ENCODE measurements around the gene METTL18. TPM values are rescaled to one million over a fixed set of nuclear protein-coding genes. Genes with fewer than 3 reads are reported as not detected.

The METTL18 gene
- total RNA-seq, 1 donor from 2014 or later = 24.2 TPM

- H3K27ac ChIP-seq = no peak overlapping the region
- H3K9ac ChIP-seq = no peak overlapping the region
- no peak overlapping the region for H3K4me3 Mint-ChIP-seq
These were observed 48.2 kb downstream of the METTL18 start for GRCh38 chr1:169746550-169746949.

DNA sequence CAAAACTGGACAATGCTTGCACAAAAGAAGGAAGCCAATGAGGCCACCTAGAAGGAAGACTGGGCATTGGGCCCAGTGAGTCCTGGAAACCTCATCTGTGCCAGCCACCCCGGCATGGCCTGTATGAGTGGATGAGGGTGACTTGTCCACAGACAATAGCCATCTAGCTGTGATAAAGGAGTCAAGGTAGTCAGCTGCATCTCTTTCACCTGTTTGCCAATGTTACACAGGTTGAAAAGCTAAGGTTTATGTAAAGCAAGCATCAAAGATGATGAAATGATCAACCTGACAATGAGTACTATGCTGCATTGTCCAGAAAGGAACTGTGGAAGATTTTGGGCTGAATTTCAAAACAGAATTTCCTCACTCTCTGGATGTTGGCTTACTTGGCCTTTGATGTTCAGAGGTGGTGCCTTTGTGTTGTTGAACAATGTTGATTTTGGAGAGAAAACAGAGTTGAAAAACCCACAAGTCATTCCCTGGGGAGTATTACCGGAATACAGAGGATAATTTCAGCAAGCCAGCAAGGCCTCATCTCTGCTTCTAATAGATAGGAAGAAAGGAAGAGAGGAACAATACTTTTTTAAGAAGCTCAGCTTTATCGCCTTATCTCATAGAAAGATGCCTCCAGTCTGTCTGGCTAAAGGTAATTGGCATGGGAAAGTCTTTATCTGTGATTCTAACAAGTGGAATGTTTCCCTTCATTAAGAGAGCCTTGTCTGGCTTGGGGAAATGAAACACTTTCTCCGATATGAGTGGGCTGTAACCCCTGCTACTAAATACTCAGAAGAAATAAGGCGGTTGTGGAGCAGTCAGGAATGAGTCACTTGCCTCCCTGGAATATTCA lies 49.5 kb downstream of the METTL18 start:
- no peaks in the 10 kb centered on the region for H3K9me3 Mint-ChIP-seq
- no peaks in the 10 kb centered on the region for H3K36me3 ChIP-seq
- no peak overlapping the region for H2AFZ ChIP-seq (replicated peaks)
- H3K27me3 Mint-ChIP-seq (ENCODE audit: insufficient read depth, low read depth) = no peaks in the 10 kb centered on the region
- no peak overlapping the region for H3K4me3 Mint-ChIP-seq
- no peaks in the 10 kb centered on the region for H3K79me2 ChIP-seq (ENCODE audit: low read depth)
- no peaks in the 10 kb centered on the region for H3K9me3 ChIP-seq (ENCODE audit: low read depth)
- H3K27ac Mint-ChIP-seq = no peak overlapping the region
- H3K4me2 ChIP-seq = no peak overlapping the region
- no peak overlapping the region for H3K4me3 ChIP-seq
- H3K4me1 Mint-ChIP-seq = peaks cover 3% of the 10 kb centered on the region
- TF ChIP-seq EZH2phosphoT487 (IDR thresholded peaks at IDR 0.05) = no peak
- H4K20me1 ChIP-seq (ENCODE audit: low read depth) = no peaks in the 10 kb centered on the region
- H3K36me3 Mint-ChIP-seq = no peaks in the 10 kb centered on the region
- DNase-seq (ENCODE audit: low spot score) = no peak
- H3K4me1 ChIP-seq = peaks cover 11% of the 10 kb centered on the region
- H3F3A ChIP-seq (ENCODE audit: low read depth) = no peaks in the 10 kb centered on the region
- no peak overlapping the region for H3K9ac ChIP-seq
- no peaks in the 10 kb centered on the region for H3K27me3 ChIP-seq
- no peak overlapping the region for H3K27ac ChIP-seq

More at GRCh38 chr1:169746550-169746949, 48.2 kb downstream of the METTL18 start:
- no peak for DNase-seq (ENCODE audit: low spot score)
- no peaks in the 10 kb centered on the region for H3K9me3 ChIP-seq (ENCODE audit: low read depth)
- Mint-ChIP-seq H3K4me1 (no peaks in the 10 kb centered on the region), H3K36me3 (no peaks in the 10 kb centered on the region), H3K27ac (no peak overlapping the region), H3K9me3 (no peaks in the 10 kb centered on the region), H3K27me3 (ENCODE audit: insufficient read depth, low read depth) (no peaks in the 10 kb centered on the region)
- no peaks in the 10 kb centered on the region for H3K36me3 ChIP-seq
- peaks cover 11% of the 10 kb centered on the region for H3K4me1 ChIP-seq
- no peak overlapping the region for H3K4me3 ChIP-seq
- no peak overlapping the region for H3K4me2 ChIP-seq
- no peaks in the 10 kb centered on the region for H3K27me3 ChIP-seq
- TF ChIP-seq, protein P1, sequence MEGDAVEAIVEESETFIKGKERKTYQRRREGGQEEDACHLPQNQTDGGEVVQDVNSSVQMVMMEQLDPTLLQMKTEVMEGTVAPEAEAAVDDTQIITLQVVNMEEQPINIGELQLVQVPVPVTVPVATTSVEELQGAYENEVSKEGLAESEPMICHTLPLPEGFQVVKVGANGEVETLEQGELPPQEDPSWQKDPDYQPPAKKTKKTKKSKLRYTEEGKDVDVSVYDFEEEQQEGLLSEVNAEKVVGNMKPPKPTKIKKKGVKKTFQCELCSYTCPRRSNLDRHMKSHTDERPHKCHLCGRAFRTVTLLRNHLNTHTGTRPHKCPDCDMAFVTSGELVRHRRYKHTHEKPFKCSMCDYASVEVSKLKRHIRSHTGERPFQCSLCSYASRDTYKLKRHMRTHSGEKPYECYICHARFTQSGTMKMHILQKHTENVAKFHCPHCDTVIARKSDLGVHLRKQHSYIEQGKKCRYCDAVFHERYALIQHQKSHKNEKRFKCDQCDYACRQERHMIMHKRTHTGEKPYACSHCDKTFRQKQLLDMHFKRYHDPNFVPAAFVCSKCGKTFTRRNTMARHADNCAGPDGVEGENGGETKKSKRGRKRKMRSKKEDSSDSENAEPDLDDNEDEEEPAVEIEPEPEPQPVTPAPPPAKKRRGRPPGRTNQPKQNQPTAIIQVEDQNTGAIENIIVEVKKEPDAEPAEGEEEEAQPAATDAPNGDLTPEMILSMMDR (IDR thresholded peaks at IDR 0.05) = no peak
- no peak for TF ChIP-seq EZH2 (IDR thresholded peaks at IDR 0.05)
- TF ChIP-seq EZH2phosphoT487 (IDR thresholded peaks at IDR 0.05) = no peak
- no peak overlapping the region for H2AFZ ChIP-seq (replicated peaks)
- no peaks in the 10 kb centered on the region for H4K20me1 ChIP-seq (ENCODE audit: low read depth)
- no peaks in the 10 kb centered on the region for H3F3A ChIP-seq (ENCODE audit: low read depth)
- no peaks in the 10 kb centered on the region for H3K79me2 ChIP-seq (ENCODE audit: low read depth)

Other genes with a start within 250 kb of the METTL18 start
- not detected in 2 replicates for gene F5, start 208.4 kb downstream of the METTL18 start, total RNA-seq (ENCODE audit: low replicate concordance)
- gene SELP, start 164.8 kb downstream of the METTL18 start, total RNA-seq (ENCODE audit: low replicate concordance) = not detected in 2 replicates
- not detected in 2 replicates for gene SELL, start 83.3 kb downstream of the METTL18 start, total RNA-seq (ENCODE audit: low replicate concordance)
- not detected in 2 replicates for gene SELE, start 60.8 kb downstream of the METTL18 start, total RNA-seq (ENCODE audit: low replicate concordance)
- 10.6 and 12.8 TPM in 2 replicates for gene SCYL3, start 99.0 kb upstream of the METTL18 start, total RNA-seq (ENCODE audit: low replicate concordance)